K562 (cell line): Measurements from ENCODE around the gene SPHK2. TPM values are rescaled to one million over a fixed set of nuclear protein-coding genes. Genes with fewer than 3 reads are reported as not detected.

Experiments
- ATAC-seq: fragments of 200-7000 bp; cut with Tn5 transposase; 3 replicates; pipeline ENCODE4 v1.9.1; 2020; ENCODE audit warnings: moderate library complexity
- BruUV-seq: library from RNA; stranded (reverse); fragments of 400-500 nt; replicated peaks from 2 replicates; lab custom pipeline; 2021; lab: Mats Ljungman, UMichigan
- CTCF ChIA-PET: fragments of 300-600 bp; formaldehyde crosslinking; extraction: SDS; loops from one replicate; lab custom pipeline; 2021; ENCODE audit warnings: low intra/inter-chr PET ratio; lab: Yijun Ruan, JAX
- POLR2A ChIA-PET: fragments of 300-600, 350-650 bp; sonication (Branson Sonifier 250); formaldehyde crosslinking; extraction: SDS; loops from one replicate; lab custom pipeline; 2021; ENCODE audit warnings: antibody characterized with exemption, inconsistent platforms; lab: Yijun Ruan, JAX
- DNase-seq, 4 experiments: peaks; one replicate each; pipeline versions ENCODE4 v3.0.0 to v3.0.0-alpha.2; 2011 to 2018; ENCODE audit warnings: low spot score in 3 of 4, mixed read lengths in 3 of 4; ENCODE audit errors: extremely low read depth in 1 of 4
- FAIRE-seq: peaks from 2 replicates; lab custom pipeline; 2011; peaks lifted over from hg19 to GRCh38; lab: Jason Lieb, UNC
- H2AFZ ChIP-seq: 2 replicates; pipeline ENCODE4 v1.6.0; 2011; ENCODE audit warnings: low read depth, low read length, control low read depth, inconsistent platforms
- H3K27ac ChIP-seq: fragments of 200-600 bp; 3 replicates; pipeline ENCODE4 v1.8.0; 2011; ENCODE audit warnings: low read depth, mild to moderate bottlenecking, control low read depth, inconsistent platforms, low read length, moderate library complexity, mixed read lengths; ENCODE audit errors: extremely low read depth
- H3K27me3 ChIP-seq, 2 experiments: fragments of 300-600 bp in 1 of 2; 2 replicates in 1 of 2; 3 replicates in 1 of 2; pipeline versions ENCODE4 v1.6.0 to v1.8.0; 2011; ENCODE audit warnings: inconsistent platforms in 2 of 2, low read length in 2 of 2, mild to moderate bottlenecking in 1 of 2, mixed read lengths in 1 of 2, moderate library complexity in 1 of 2; ENCODE audit not compliant: control insufficient read depth in 2 of 2, insufficient read depth in 2 of 2
- H3K36me3 ChIP-seq: fragments of 300-600 bp; 3 replicates; pipeline ENCODE4 v1.8.0; 2011; ENCODE audit warnings: mild to moderate bottlenecking, low read length, inconsistent platforms; ENCODE audit not compliant: control insufficient read depth, insufficient read depth
- H3K4me1 ChIP-seq, 2 experiments: fragments of 200-600 bp in 1 of 2; replicated peaks in 1 of 2; 2 replicates in 1 of 2; 3 replicates in 1 of 2; pipeline versions ENCODE4 v1.5.1 to v1.8.0; 2011; ENCODE audit warnings: inconsistent platforms in 2 of 2, low read length in 2 of 2, mild to moderate bottlenecking in 1 of 2, mixed read lengths in 1 of 2, moderate library complexity in 1 of 2; ENCODE audit not compliant: control insufficient read depth in 2 of 2, insufficient read depth in 2 of 2
- H3K4me2 ChIP-seq: 2 replicates; pipeline ENCODE4 v1.6.1; 2011; ENCODE audit warnings: low read length, control low read depth, inconsistent platforms, mixed read lengths; ENCODE audit not compliant: insufficient read depth
- H3K4me3 ChIP-seq: fragments of 200-600 bp; sonication (generic), shearing (Covaris generic); 2 replicates; pipeline ENCODE4 v1.5.1; 2016; ENCODE audit warnings: control low read depth, inconsistent platforms
- H3K79me2 ChIP-seq: fragments of 200-600 bp; 3 replicates; pipeline ENCODE4 v1.8.0; 2011; ENCODE audit warnings: low read length, inconsistent platforms; ENCODE audit not compliant: control insufficient read depth, insufficient read depth
- H3K9ac ChIP-seq, 2 experiments: 2 replicates each; pipeline versions ENCODE4 v1.6.0 to v1.6.1; 2011; ENCODE audit warnings: low read depth in 2 of 2, low read length in 2 of 2, control low read depth in 1 of 2, inconsistent platforms in 1 of 2, mild to moderate bottlenecking in 1 of 2, mixed read lengths in 1 of 2; ENCODE audit not compliant: insufficient read depth in 1 of 2
- H3K9me1 ChIP-seq: one replicate; pipeline ENCODE4 v1.6.0; 2011; ENCODE audit warnings: inconsistent platforms, mild to moderate bottlenecking, low read length, moderate library complexity; ENCODE audit not compliant: control insufficient read depth, insufficient read depth
- H3K9me3 ChIP-seq: replicated peaks from 2 replicates; pipeline ENCODE4 v1.5.1; 2011; ENCODE audit warnings: low read depth, low read length, inconsistent platforms; ENCODE audit not compliant: control insufficient read depth, insufficient read depth
- H4K20me1 ChIP-seq: replicated peaks from 2 replicates; pipeline ENCODE4 v1.6.1; 2011; ENCODE audit warnings: low read length, inconsistent platforms, mixed read lengths; ENCODE audit not compliant: control insufficient read depth, insufficient read depth
- ATF7 ChIP-seq: fragments of 450-650 bp; IDR thresholded peaks from 2 replicates; pipeline ENCODE4 v1.7.1; 2014; ENCODE audit warnings: mild to moderate bottlenecking, moderate library complexity
- BCOR ChIP-seq: fragments of 450-650 bp; IDR thresholded peaks from 2 replicates; pipeline ENCODE4 v1.6.1; 2016
- BDP1 ChIP-seq: IDR thresholded peaks from 3 replicates; pipeline ENCODE4 v1.6.1; 2011; ENCODE audit not compliant: insufficient read length, insufficient read depth
- DDX20 ChIP-seq: fragments of 450-650 bp; IDR thresholded peaks from 2 replicates; pipeline ENCODE4 v1.6.1; 2016; ENCODE audit warnings: missing genetic modification characterization, low read depth, mild to moderate bottlenecking, missing compliant biosample characterization, moderate library complexity
- HIVEP1 ChIP-seq: fragments of 250-450 bp; sonication (Bioruptor Pico); IDR thresholded peaks from 2 replicates; pipeline ENCODE4 v1.4.0; 2020; ENCODE audit warnings: mild to moderate bottlenecking
- JUND ChIP-seq, 2 experiments: IDR thresholded peaks; 2 replicates in 1 of 2; 3 replicates in 1 of 2; pipeline ENCODE4 v1.6.1; 2011; ENCODE audit warnings: borderline replicate concordance in 2 of 2, low read depth in 2 of 2, low read length in 2 of 2, improper control_type of control experiment in 1 of 2, missing biosample characterization in 1 of 2, missing genetic modification characterization in 1 of 2, missing genetic modification reagents in 1 of 2
- NFIC ChIP-seq: fragments of 450-650 bp; IDR thresholded peaks from 2 replicates; pipeline ENCODE4 v1.6.1; 2017; ENCODE audit warnings: mild to moderate bottlenecking, inconsistent platforms
- PHTF2 ChIP-seq: fragments of 250-450 bp; sonication (Bioruptor Pico); IDR thresholded peaks from 2 replicates; pipeline ENCODE4 v1.5.0; 2021; ENCODE audit warnings: mild to moderate bottlenecking
- PPARD ChIP-seq: fragments of 250-450 bp; sonication (Bioruptor Pico); IDR thresholded peaks from 2 replicates; pipeline ENCODE4 v1.8.0; 2022; ENCODE audit warnings: inconsistent platforms, mild to moderate bottlenecking, moderate library complexity
- RBFOX2 ChIP-seq: fragments of 200-400 bp; formaldehyde crosslinking; IDR thresholded peaks from 2 replicates; pipeline ENCODE4 v1.6.1; 2017; ENCODE audit warnings: low read depth, mild to moderate bottlenecking, low read length, moderate library complexity
- RCOR1 ChIP-seq, 2 experiments: IDR thresholded peaks; 2 replicates each; pipeline ENCODE4 v1.6.1; 2012; ENCODE audit warnings: low read depth in 2 of 2, low read length in 2 of 2, borderline replicate concordance in 1 of 2, improper control_type of control experiment in 1 of 2
- SRF ChIP-seq, 2 experiments: fragments of 250-450, 450-650 bp in 1 of 2; sonication (Bioruptor Pico) in 1 of 2; sonication (generic) in 1 of 2; formaldehyde crosslinking; IDR thresholded peaks; 2 replicates each; pipeline versions ENCODE4 v1.5.0 to v1.5.1; 2020 to 2022; ENCODE audit warnings: mild to moderate bottlenecking in 1 of 2, missing genetic modification reagents in 1 of 2
- STAT5A ChIP-seq: IDR thresholded peaks from 2 replicates; pipeline ENCODE4 v1.6.1; 2012; ENCODE audit warnings: low read length, inconsistent platforms, borderline replicate concordance
- TRIM28 ChIP-seq: fragments of 450-650 bp; IDR thresholded peaks from 2 replicates; pipeline ENCODE4 v1.6.1; 2017
- ZNF197 ChIP-seq: fragments of 200-800 bp; sonication (Bioruptor generic); IDR thresholded peaks from 2 replicates; pipeline ENCODE4 v1.6.1; 2016; ENCODE audit warnings: low read depth, missing genetic modification characterization, missing compliant biosample characterization
- ZNF311 ChIP-seq: fragments of 250-450 bp; sonication (Bioruptor Pico); IDR thresholded peaks from 2 replicates; pipeline ENCODE4 v1.4.0; 2020; ENCODE audit warnings: mild to moderate bottlenecking, moderate library complexity
- ZNF551 ChIP-seq: fragments of 250-450 bp; sonication (Bioruptor Pico); IDR thresholded peaks from 2 replicates; pipeline ENCODE4 v1.5.0; 2021; ENCODE audit warnings: mild to moderate bottlenecking, moderate library complexity
- WGBS: fragments of 100-300 bp; shearing (Covaris generic); methylation state at CpG from one replicate; pipeline ENCODE4 v1.1.6; 2016; ENCODE audit warnings: low coverage, mixed read lengths; ENCODE audit not compliant: insufficient coverage; ENCODE audit errors: missing lambda C conversion rate; 5-methylcytosine and 5-hydroxymethylcytosine counted together
- in situ Hi-C: fragments of 300-500 bp; cut with MboI; formaldehyde crosslinking; loops from 4 replicates; pipeline ENCODE4 v1.15.0; 2018; ENCODE audit warnings: inconsistent platforms, mixed read lengths
- intact Hi-C: fragments of 100-400 bp; cut with micrococcal nuclease; formaldehyde crosslinking; loops from 2 replicates; pipeline ENCODE4 v1.14.2; 2022
- polyA plus RNA-seq, 8 experiments: library from polyadenylated mRNA; depleted of rRNA in 4 of 8; stranded (reverse) in 5 of 8; unstranded in 3 of 8; fragments of >200 nt; fragmentation: Nextera tagmentation in 2 of 8; fragmentation: Illumina TruSeq in 1 of 8; extraction: Ambion mirVana in 2 of 8; extraction: Trizol in 1 of 8; gene quantifications; 2 replicates each; pipeline versions ENCODE4 v1.2.1 to v1.2.3, GENCODE V29; 2011 to 2014; ENCODE audit warnings: inconsistent platforms in 1 of 8, missing spikeins in 1 of 8
- total RNA-seq, 7 experiments: library from RNA; depleted of rRNA in 6 of 7; stranded (reverse); fragments of >200 nt in 6 of 7; fragmentation: Illumina TruSeq in 2 of 7; extraction: Trizol in 2 of 7; gene quantifications; 2 replicates each; pipeline versions ENCODE4 v1.2.1 to v1.2.3, GENCODE V29; 2011 to 2021; ENCODE audit warnings: low replicate concordance in 1 of 7
- TF ChIP-seq, protein P1 (sequence below): conservative IDR thresholded peaks from 2 replicates; pipeline ENCODE4 v1.6.1; 2011; ENCODE audit warnings: low read depth, mild to moderate bottlenecking, low read length; ENCODE audit not compliant: control insufficient read depth
- TF ChIP-seq, protein P2 (sequence below): fragments of 450-650 bp; IDR thresholded peaks from 2 replicates; pipeline ENCODE4 v1.6.1; 2016; ENCODE audit warnings: low read depth, mild to moderate bottlenecking, moderate library complexity
- TF ChIP-seq, protein P3 (sequence below): fragments of 450-650 bp; IDR thresholded peaks from 2 replicates; pipeline ENCODE4 v1.6.1; 2016; ENCODE audit warnings: antibody characterized with exemption

The SPHK2 gene
- total and polyA plus RNA-seq, 9 of the 15 experiments (the other 6 are each of a cell fraction or from before 2014, with no cell fraction given), result 0.10 to 15.2 (median 2.9) TPM

GRCh38 chr19:48671446-48671995, 52.2 kb downstream of the SPHK2 start (continued):
- TF ChIP-seq PHTF2 (CRISPR knock-in tag), result no peak
- no peak for TF ChIP-seq NFIC
- TF ChIP-seq BDP1, result no peak

DNA sequence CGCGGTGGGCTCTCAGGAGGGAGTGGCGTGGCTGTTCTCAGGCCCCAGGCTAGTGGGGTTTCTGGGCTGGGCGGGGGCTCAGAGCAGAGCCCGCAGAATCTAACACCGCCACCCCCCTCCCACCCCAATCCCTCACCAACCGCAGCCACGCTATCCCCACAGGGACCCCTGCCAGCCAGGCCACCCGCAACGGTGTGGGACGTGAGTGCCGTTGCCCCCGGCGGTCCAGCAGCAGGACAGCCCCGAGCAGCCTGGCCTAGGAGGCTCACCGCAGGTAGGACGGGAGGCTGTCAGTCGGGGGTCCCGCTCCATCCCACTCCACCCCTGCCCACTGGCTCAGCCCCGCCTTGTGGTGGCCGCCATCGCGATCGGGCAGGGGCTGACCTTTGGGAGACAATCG, 53.7 kb downstream of the SPHK2 start, which contains the start of gene NTN5:
Gene NTN5 (minus strand): TSS at position 24 of the 400 bp plus-strand sequence. CDS start 2,031 bp downstream, outside the sequence.
- Histone ChIP-seq H3K36me3 (no peaks in the 10 kb centered on the region), H3K4me3 (no peak within 1 kb of the TSS), H3K27ac (no peak within 1 kb of the TSS), H3K9me3 (no peaks in the 10 kb centered on the region), H4K20me1 (no peaks in the 10 kb centered on the region), H3K4me1 (peaks cover 6 to 48% of the 10 kb centered on the region in 2 experiments; a peak in 4 of 5 replicates), H3K4me2 (no peak within 1 kb of the TSS), H3K79me2 (no peaks in the 10 kb centered on the region), H3K9me1 (no peaks in the 10 kb centered on the region), H3K9ac (peak within 1 kb of the TSS in 1 of 2 experiments; percentile 60; a peak in 1 of 4 replicates), H3K27me3 (no peaks in the 10 kb centered on the region), H2AFZ (no peak within 1 kb of the TSS)
- no peak for FAIRE-seq
- no peak for DNase-seq
- BruUV-seq, result no TSS peak
- WGBS, result 62% methylated on average over 11 of the region's 25 CpGs
- CTCF ChIA-PET, result no interaction called here
- no peak for ATAC-seq
- POLR2A ChIA-PET, result no interaction called here
- in situ Hi-C loops, result no loop called here
- TF ChIP-seq JUND (IDR thresholded peaks at IDR 0.05; ENCODE audit: borderline replicate concordance, low read depth, low read length) (no peak), JUND (tag; IDR thresholded peaks at IDR 0.05; ENCODE audit: borderline replicate concordance, low read depth, low read length) (no peak), BCOR (no peak), ATF7 (no peak), TRIM28 (no peak), DDX20 (tag) (no peak), ZNF311 (CRISPR knock-in tag) (no peak), ZNF197 (CRISPR knock-in tag) (no peak), ZNF551 (CRISPR knock-in tag) (no peak), PPARD (CRISPR knock-in tag) (no peak), RBFOX2 (no peak), STAT5A (no peak), SRF (CRISPR knock-in tag; IDR thresholded peaks at IDR 0.05) (no peak), HIVEP1 (CRISPR knock-in tag) (no peak), RCOR1 (IDR thresholded peaks at IDR 0.05; ENCODE audit: borderline replicate concordance in 1 of 2, low read depth in 2 of 2, low read length in 2 of 2) (no peak)
- TF ChIP-seq, protein P1, sequence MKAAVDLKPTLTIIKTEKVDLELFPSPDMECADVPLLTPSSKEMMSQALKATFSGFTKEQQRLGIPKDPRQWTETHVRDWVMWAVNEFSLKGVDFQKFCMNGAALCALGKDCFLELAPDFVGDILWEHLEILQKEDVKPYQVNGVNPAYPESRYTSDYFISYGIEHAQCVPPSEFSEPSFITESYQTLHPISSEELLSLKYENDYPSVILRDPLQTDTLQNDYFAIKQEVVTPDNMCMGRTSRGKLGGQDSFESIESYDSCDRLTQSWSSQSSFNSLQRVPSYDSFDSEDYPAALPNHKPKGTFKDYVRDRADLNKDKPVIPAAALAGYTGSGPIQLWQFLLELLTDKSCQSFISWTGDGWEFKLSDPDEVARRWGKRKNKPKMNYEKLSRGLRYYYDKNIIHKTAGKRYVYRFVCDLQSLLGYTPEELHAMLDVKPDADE, result no peak
- TF ChIP-seq, protein P2, sequence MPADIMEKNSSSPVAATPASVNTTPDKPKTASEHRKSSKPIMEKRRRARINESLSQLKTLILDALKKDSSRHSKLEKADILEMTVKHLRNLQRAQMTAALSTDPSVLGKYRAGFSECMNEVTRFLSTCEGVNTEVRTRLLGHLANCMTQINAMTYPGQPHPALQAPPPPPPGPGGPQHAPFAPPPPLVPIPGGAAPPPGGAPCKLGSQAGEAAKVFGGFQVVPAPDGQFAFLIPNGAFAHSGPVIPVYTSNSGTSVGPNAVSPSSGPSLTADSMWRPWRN, result no peak
- TF ChIP-seq, protein P3, sequence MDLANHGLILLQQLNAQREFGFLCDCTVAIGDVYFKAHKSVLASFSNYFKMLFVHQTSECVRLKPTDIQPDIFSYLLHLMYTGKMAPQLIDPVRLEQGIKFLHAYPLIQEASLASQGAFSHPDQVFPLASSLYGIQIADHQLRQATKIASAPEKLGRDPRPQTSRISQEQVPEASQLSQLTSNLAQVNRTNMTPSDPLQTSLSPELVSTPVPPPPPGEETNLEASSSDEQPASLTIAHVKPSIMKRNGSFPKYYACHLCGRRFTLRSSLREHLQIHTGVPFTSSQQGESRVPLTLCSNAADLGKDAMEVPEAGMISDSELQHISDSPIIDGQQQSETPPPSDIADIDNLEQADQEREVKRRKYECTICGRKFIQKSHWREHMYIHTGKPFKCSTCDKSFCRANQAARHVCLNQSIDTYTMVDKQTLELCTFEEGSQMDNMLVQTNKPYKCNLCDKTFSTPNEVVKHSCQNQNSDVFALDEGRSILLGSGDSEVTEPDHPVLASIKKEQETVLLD, result no peak
- intact Hi-C loops, result no loop called here
